NT2/D1 (cell line): ENCODE measurements around the gene UBE2F.

Experiments
- DNase-seq: peaks from one replicate; pipeline ENCODE4 v3.0.0-alpha.2; 2011; ENCODE audit warnings: low read depth, low spot score
- H3K27me3 ChIP-seq: 2 replicates; pipeline ENCODE4 v1.6.0; 2011; ENCODE audit warnings: mild to moderate bottlenecking; ENCODE audit not compliant: insufficient read length, insufficient read depth
- H3K36me3 ChIP-seq: 2 replicates; pipeline ENCODE4 v1.6.1; 2011; ENCODE audit warnings: mild to moderate bottlenecking, low read length, mixed read lengths; ENCODE audit not compliant: insufficient read depth, insufficient read length
- H3K4me1 ChIP-seq: 2 replicates; pipeline ENCODE4 v1.5.1; 2011; ENCODE audit not compliant: insufficient read depth, insufficient read length
- H3K4me3 ChIP-seq: 2 replicates; pipeline ENCODE4 v1.5.1; 2011; ENCODE audit warnings: low read depth; ENCODE audit not compliant: insufficient read length
- H3K9ac ChIP-seq: 2 replicates; pipeline ENCODE4 v1.6.0; 2011; ENCODE audit warnings: low read depth; ENCODE audit not compliant: insufficient read length
- H3K9me3 ChIP-seq: 2 replicates; pipeline ENCODE4 v1.5.1; 2011; ENCODE audit warnings: mild to moderate bottlenecking, low read length; ENCODE audit not compliant: insufficient read depth
- SUZ12 ChIP-seq: IDR thresholded peaks from 2 replicates; pipeline ENCODE4 v1.6.1; 2011; ENCODE audit not compliant: insufficient read length, insufficient read depth; ENCODE audit errors: extremely low read depth
- YY1 ChIP-seq: IDR thresholded peaks from 2 replicates; pipeline ENCODE4 v1.6.1; 2011; ENCODE audit not compliant: insufficient read length, insufficient read depth
- ZNF274 ChIP-seq: IDR thresholded peaks from 2 replicates; pipeline ENCODE4 v1.6.1; 2011; ENCODE audit warnings: mild to moderate bottlenecking, low read depth, low read length

The UBE2F gene

DNA sequence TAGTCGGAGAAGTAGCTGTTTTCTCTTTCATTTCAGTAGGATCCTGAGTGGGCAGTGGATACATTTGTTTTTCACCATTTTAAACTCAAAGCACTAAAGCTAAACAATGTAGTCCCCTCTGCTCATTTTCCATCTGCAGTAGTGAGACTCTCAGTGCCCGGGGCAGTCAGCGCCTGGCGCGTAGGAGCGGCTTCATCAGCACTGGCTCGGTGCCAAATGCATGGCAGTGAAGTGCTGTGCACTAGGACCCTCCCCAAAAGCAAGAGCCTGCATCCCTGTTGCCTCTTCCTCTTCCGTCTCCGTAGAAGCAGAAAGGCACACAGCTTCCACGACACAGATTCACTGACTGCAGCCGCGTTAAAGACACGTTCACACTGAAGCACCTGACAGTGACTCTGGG, 114.3 kb downstream of the UBE2F start:
- DNase-seq: no peak
- H3K27me3 ChIP-seq: no peaks in the 10 kb centered on the region
- no peak overlapping the region for H3K9ac ChIP-seq
- H3K4me3 ChIP-seq: no peak overlapping the region
- no peak for TF ChIP-seq ZNF274
- TF ChIP-seq YY1: no peak
- no peak for TF ChIP-seq SUZ12
- peaks cover 2% of the 10 kb centered on the region for H3K4me1 ChIP-seq
- H3K36me3 ChIP-seq: peaks cover 60% of the 10 kb centered on the region
- no peaks in the 10 kb centered on the region for H3K9me3 ChIP-seq

DNA sequence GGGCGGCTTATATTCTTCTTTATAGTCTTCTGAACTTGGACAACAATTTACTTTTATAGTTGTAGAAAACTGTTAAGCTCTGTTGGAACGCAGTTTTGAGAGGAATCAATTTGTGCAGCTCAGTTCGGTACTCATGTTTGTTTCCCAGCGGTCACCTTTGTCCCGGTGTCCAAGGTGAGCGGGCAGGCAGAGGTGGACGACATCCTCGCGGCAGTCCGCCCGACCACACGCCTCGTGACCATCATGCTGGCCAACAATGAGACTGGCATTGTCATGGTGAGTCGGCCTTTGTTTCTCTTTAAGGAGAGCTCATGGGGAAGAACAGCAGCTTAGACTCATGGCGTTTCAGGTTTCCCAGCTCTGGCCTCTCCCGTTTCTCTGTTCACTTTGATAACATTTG, 114.7 kb downstream of the UBE2F start:
- Histone ChIP-seq H3K9ac (no peak overlapping the region), H3K36me3 (peaks cover 61% of the 10 kb centered on the region), H3K4me1 (peaks cover 2% of the 10 kb centered on the region), H3K9me3 (no peaks in the 10 kb centered on the region), H3K4me3 (no peak overlapping the region), H3K27me3 (no peaks in the 10 kb centered on the region)
- no peak for DNase-seq
- TF ChIP-seq ZNF274 (no peak), YY1 (no peak), SUZ12 (no peak)

DNA sequence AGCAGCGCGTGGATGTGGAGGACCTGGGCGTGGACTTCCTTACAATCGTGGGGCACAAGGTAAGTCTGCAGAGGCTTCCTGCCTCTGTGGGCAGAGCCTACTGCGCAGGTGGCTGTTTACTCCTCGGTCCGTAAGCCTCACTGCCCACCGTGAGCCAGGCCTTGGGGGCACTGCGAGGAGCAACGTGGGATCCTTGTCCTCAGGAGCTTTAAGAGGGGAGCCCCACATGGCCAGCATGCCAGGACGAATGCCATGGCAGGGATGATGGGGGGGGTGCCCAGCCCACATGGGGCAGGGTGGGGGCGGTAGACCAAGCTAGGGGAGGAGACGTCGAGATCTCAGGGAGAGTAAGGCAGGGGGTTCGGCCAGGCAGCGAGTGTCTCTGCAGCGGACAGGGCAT, 115.3 kb downstream of the UBE2F start:
- no peak for DNase-seq
- H3K9ac ChIP-seq: no peak overlapping the region
- no peaks in the 10 kb centered on the region for H3K27me3 ChIP-seq
- H3K36me3 ChIP-seq: peaks cover 65% of the 10 kb centered on the region
- TF ChIP-seq YY1 (no peak), SUZ12 (no peak), ZNF274 (no peak)
- H3K4me1 ChIP-seq: peaks cover 2% of the 10 kb centered on the region
- no peak overlapping the region for H3K4me3 ChIP-seq
- no peaks in the 10 kb centered on the region for H3K9me3 ChIP-seq

DNA sequence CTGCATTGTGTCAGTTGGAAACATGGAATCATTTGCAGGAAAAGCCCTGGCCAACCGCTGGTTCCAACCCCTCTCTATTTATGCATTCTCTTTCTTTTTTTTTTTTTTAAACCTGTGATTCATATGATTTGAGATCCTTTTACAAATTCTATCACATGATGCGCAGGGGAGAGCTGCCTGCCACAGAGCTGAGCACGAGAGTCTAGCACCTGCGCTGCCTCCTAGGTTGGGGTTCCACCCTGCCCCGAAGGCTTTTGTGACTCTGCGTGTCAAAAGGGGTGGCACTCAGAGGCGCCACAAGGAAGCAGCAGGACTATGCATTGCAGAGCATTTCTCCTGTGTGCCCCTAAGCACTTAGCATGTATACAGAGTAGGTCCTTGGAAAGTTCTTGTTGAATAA, 116.0 kb downstream of the UBE2F start:
- Histone ChIP-seq H3K9ac (no peak overlapping the region), H3K9me3 (no peaks in the 10 kb centered on the region), H3K36me3 (peaks cover 62% of the 10 kb centered on the region), H3K4me3 (no peak overlapping the region), H3K27me3 (no peaks in the 10 kb centered on the region), H3K4me1 (peaks cover 2% of the 10 kb centered on the region)
- DNase-seq: no peak
- no peak for TF ChIP-seq ZNF274
- TF ChIP-seq SUZ12: no peak
- no peak for TF ChIP-seq YY1

GRCh38 chr2:238083919-238084318, 117.1 kb downstream of the UBE2F start:
- Histone ChIP-seq H3K9me3 (no peaks in the 10 kb centered on the region), H3K4me1 (peaks cover 2% of the 10 kb centered on the region), H3K27me3 (no peaks in the 10 kb centered on the region), H3K4me3 (no peak overlapping the region), H3K36me3 (peaks cover 67% of the 10 kb centered on the region), H3K9ac (no peak overlapping the region)
- TF ChIP-seq SUZ12: no peak
- TF ChIP-seq ZNF274: no peak
- TF ChIP-seq YY1: no peak
- no peak for DNase-seq

- no peak overlapping the region for H3K4me3 ChIP-seq
- no peaks in the 10 kb centered on the region for H3K27me3 ChIP-seq
- DNase-seq: no peak
- H3K9me3 ChIP-seq: no peaks in the 10 kb centered on the region
- TF ChIP-seq ZNF274 (no peak), SUZ12 (no peak), YY1 (no peak)
- peaks cover 67% of the 10 kb centered on the region for H3K36me3 ChIP-seq
- H3K4me1 ChIP-seq: peaks cover 2% of the 10 kb centered on the region
- H3K9ac ChIP-seq: no peak overlapping the region
These were observed 117.9 kb downstream of the UBE2F start for GRCh38 chr2:238084761-238085160.

DNA sequence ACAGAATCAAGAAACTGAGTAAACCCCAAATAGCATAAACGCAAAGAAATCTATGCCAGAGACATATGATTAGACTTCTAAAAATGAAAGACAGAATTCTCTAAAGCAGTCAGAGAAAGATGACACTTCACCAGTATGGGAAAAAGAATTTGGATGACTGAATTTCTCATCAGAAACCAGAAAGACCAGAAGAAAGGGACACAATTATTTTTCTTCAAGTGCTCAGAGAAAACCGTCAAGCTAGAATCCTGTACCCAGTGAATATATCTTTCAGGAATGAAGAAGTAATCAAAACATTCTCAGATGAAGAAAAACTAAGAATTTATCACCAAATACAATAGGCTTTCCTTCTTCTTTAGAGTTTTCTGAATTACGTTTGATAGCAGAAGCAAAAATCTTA, 119.1 kb downstream of the UBE2F start:
- no peaks in the 10 kb centered on the region for H3K9me3 ChIP-seq
- H3K27me3 ChIP-seq: no peaks in the 10 kb centered on the region
- H3K36me3 ChIP-seq: peaks cover 58% of the 10 kb centered on the region
- no peak overlapping the region for H3K4me3 ChIP-seq
- H3K4me1 ChIP-seq: no peaks in the 10 kb centered on the region
- TF ChIP-seq SUZ12 (no peak), ZNF274 (no peak), YY1 (no peak)
- DNase-seq: no peak
- no peak overlapping the region for H3K9ac ChIP-seq

DNA sequence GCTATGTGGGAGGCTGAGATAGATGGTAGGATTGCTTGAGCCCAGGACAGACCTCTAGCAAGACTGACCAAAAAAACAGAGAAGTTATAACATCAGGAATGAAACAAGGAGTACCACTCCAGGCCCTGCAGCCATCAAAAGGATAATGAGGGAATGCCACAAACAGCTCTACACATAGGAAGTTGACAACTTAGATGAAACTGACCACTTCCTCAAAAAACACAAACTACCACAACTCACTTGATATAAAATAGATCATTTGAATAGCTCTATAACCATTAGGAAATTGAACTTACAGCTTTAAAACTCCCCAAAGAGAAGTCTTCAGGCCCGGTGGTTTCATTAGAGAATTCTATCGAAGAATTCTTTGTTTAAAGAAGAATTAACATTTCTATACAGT, 120.4 kb downstream of the UBE2F start:
- Histone ChIP-seq H3K36me3 (peaks cover 50% of the 10 kb centered on the region), H3K9me3 (no peaks in the 10 kb centered on the region), H3K27me3 (no peaks in the 10 kb centered on the region), H3K9ac (no peak overlapping the region), H3K4me3 (no peak overlapping the region), H3K4me1 (no peaks in the 10 kb centered on the region)
- TF ChIP-seq ZNF274 (no peak), YY1 (no peak), SUZ12 (no peak)
- no peak for DNase-seq
